Cardiac muscle cell (in vitro differentiated cells and primary cell): ENCODE results near the gene CHST11. TPM values are rescaled to one million over a fixed set of nuclear protein-coding genes. Genes with fewer than 3 reads are reported as not detected.

Source experiments
- DNase-seq, 2 donors: peaks; one replicate each; pipeline versions ENCODE4 v3.0.0 to v3.0.0-alpha.2; 2010 to 2017; ENCODE audit warnings: low read depth in 1 of 2, low spot score in 1 of 2
- H3K27ac ChIP-seq: fragments of 200-600 bp; sonication (generic); 2 replicates; pipeline ENCODE4 v1.5.1; 2016
- H3K27me3 ChIP-seq: fragments of 200-600 bp; sonication (generic); 2 replicates; pipeline ENCODE4 v1.6.0; 2016; ENCODE audit warnings: control low read depth
- H3K36me3 ChIP-seq: fragments of 200-600 bp; sonication (generic); 2 replicates; pipeline ENCODE4 v1.5.1; 2016; ENCODE audit warnings: control low read depth
- H3K4me1 ChIP-seq: fragments of 200-600 bp; sonication (generic); 2 replicates; pipeline ENCODE4 v1.8.1; 2017; ENCODE audit warnings: low read depth, mild to moderate bottlenecking, mixed run types
- H3K4me3 ChIP-seq: fragments of 200-600 bp; sonication (generic); 2 replicates; pipeline ENCODE4 v1.5.1; 2016; ENCODE audit warnings: mild to moderate bottlenecking
- H3K9me3 ChIP-seq: fragments of 200-600 bp; sonication (generic); 2 replicates; pipeline ENCODE4 v1.5.1; 2017; ENCODE audit warnings: low read depth, mild to moderate bottlenecking, control low read depth
- polyA plus RNA-seq: library from polyadenylated mRNA; unstranded; fragments of >200 nt; fragmentation: Nextera tagmentation; extraction: Ambion mirVana; gene quantifications from 2 replicates; pipeline ENCODE4 v1.2.1, GENCODE V29; 2016
- total RNA-seq: library from RNA; depleted of rRNA; stranded (reverse); fragments of >200 nt; gene quantifications from 2 replicates; pipeline ENCODE4 v1.2.3, GENCODE V29; 2016
- TF ChIP-seq, protein P1 (sequence below): IDR thresholded peaks from 2 replicates; pipeline ENCODE4 v1.5.1; 2012; ENCODE audit warnings: low read depth, mild to moderate bottlenecking, low read length

Gene CHST11
- total and polyA plus RNA-seq, 2 experiments from 2014 or later, result 24.2 to 39.8 TPM

- TF ChIP-seq, protein P1, sequence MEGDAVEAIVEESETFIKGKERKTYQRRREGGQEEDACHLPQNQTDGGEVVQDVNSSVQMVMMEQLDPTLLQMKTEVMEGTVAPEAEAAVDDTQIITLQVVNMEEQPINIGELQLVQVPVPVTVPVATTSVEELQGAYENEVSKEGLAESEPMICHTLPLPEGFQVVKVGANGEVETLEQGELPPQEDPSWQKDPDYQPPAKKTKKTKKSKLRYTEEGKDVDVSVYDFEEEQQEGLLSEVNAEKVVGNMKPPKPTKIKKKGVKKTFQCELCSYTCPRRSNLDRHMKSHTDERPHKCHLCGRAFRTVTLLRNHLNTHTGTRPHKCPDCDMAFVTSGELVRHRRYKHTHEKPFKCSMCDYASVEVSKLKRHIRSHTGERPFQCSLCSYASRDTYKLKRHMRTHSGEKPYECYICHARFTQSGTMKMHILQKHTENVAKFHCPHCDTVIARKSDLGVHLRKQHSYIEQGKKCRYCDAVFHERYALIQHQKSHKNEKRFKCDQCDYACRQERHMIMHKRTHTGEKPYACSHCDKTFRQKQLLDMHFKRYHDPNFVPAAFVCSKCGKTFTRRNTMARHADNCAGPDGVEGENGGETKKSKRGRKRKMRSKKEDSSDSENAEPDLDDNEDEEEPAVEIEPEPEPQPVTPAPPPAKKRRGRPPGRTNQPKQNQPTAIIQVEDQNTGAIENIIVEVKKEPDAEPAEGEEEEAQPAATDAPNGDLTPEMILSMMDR, result no peak
- H3K9me3 ChIP-seq, result no peaks in the 10 kb centered on the region
- H3K27me3 ChIP-seq, result no peaks in the 10 kb centered on the region
- peak overlapping the region; percentile 88 for H3K4me3 ChIP-seq
- no peaks in the 10 kb centered on the region for H3K36me3 ChIP-seq
- H3K27ac ChIP-seq, result peak overlapping the region; percentile 33
- no peak for DNase-seq
- H3K4me1 ChIP-seq, result peaks cover 25% of the 10 kb centered on the region
Observed at GRCh38 chr12:104459368-104459909, 2.7 kb downstream of the CHST11 start.

GRCh38 chr12:104460041-104460719 is 3.4 kb downstream of the CHST11 start:
- no peaks in the 10 kb centered on the region for H3K36me3 ChIP-seq
- H3K27me3 ChIP-seq, result no peaks in the 10 kb centered on the region
- TF ChIP-seq, protein P1, result no peak
- H3K4me1 ChIP-seq, result peaks cover 25% of the 10 kb centered on the region
- DNase-seq, result no peak
- H3K4me3 ChIP-seq, result no peak overlapping the region
- H3K9me3 ChIP-seq, result no peaks in the 10 kb centered on the region
- H3K27ac ChIP-seq, result no peak overlapping the region

GRCh38 chr12:104460973-104461698 is 4.4 kb downstream of the CHST11 start:
- Histone ChIP-seq H3K4me1 (peaks cover 25% of the 10 kb centered on the region), H3K4me3 (no peak overlapping the region), H3K9me3 (no peaks in the 10 kb centered on the region), H3K36me3 (no peaks in the 10 kb centered on the region), H3K27ac (no peak overlapping the region), H3K27me3 (no peaks in the 10 kb centered on the region)
- TF ChIP-seq, protein P1, result no peak
- no peak for DNase-seq

GRCh38 chr12:104462325-104462724 is 5.6 kb downstream of the CHST11 start:
- Histone ChIP-seq H3K4me1 (peaks cover 32% of the 10 kb centered on the region), H3K9me3 (no peaks in the 10 kb centered on the region), H3K4me3 (no peak overlapping the region), H3K27ac (peak overlapping the region; percentile 68), H3K36me3 (no peaks in the 10 kb centered on the region), H3K27me3 (no peaks in the 10 kb centered on the region)
- TF ChIP-seq, protein P1, result no peak
- no peak for DNase-seq

GRCh38 chr12:104462931-104463339 is 6.2 kb downstream of the CHST11 start:
- H3K4me3 ChIP-seq, result no peak overlapping the region
- peak overlapping the region; percentile 68 for H3K27ac ChIP-seq
- H3K4me1 ChIP-seq, result peaks cover 38% of the 10 kb centered on the region
- TF ChIP-seq, protein P1, result no peak
- H3K36me3 ChIP-seq, result no peaks in the 10 kb centered on the region
- peak in 1 of 2 donors; percentile 26 for DNase-seq
- no peaks in the 10 kb centered on the region for H3K9me3 ChIP-seq
- H3K27me3 ChIP-seq, result no peaks in the 10 kb centered on the region
